AG09319 (cell line): ENCODE data around the gene ZNF862.

Source experiments
- DNase-seq: peaks from one replicate; pipeline ENCODE4 v3.0.0-alpha.2; 2010; ENCODE audit warnings: low read depth; ENCODE audit errors: extremely low read depth
- CTCF ChIP-seq: IDR thresholded peaks from 2 replicates; pipeline ENCODE4 v1.5.1; 2011; ENCODE audit warnings: low read depth, mild to moderate bottlenecking, inconsistent platforms, low read length, moderate library complexity

ZNF862 gene

GRCh38 chr7:149846436-149847046 is 8.4 kb downstream of the ZNF862 start:
- DNase-seq = no peak
- TF ChIP-seq CTCF = no peak

GRCh38 chr7:149849174-149849573 is 11.0 kb downstream of the ZNF862 start:
- no peak for DNase-seq
- TF ChIP-seq CTCF = no peak

GRCh38 chr7:149850007-149850594 is 11.9 kb downstream of the ZNF862 start:
- no peak for TF ChIP-seq CTCF
- no peak for DNase-seq

- no peak for DNase-seq
- TF ChIP-seq CTCF = no peak
These were observed 12.5 kb downstream of the ZNF862 start for GRCh38 chr7:149850716-149851115.

- no peak for DNase-seq
These were observed 13.3 kb downstream of the ZNF862 start for GRCh38 chr7:149851449-149851848.

GRCh38 chr7:149853157-149853556 is 15.0 kb downstream of the ZNF862 start:
- TF ChIP-seq CTCF = no peak
- no peak for DNase-seq

More at GRCh38 chr7:149851449-149851848, 13.3 kb downstream of the ZNF862 start:
- no peak for TF ChIP-seq CTCF

GRCh38 chr7:149854611-149855360 is 16.6 kb downstream of the ZNF862 start:
- no peak for TF ChIP-seq CTCF
- no peak for DNase-seq
